GM18858 (cell line): ENCODE results near the gene RAPGEFL1.
"Not testable (repeated sequence)": the region's sequence is repeated elsewhere in the genome, so short reads cannot be mapped to it uniquely, and the experiment has no call there.

Source experiments
- ATAC-seq: cut with Tn5 transposase; IDR thresholded peaks from one replicate; pipeline ENCODE4 v1.9.1; 2021; ENCODE audit not compliant: unreplicated experiment

The RAPGEFL1 gene

DNA sequence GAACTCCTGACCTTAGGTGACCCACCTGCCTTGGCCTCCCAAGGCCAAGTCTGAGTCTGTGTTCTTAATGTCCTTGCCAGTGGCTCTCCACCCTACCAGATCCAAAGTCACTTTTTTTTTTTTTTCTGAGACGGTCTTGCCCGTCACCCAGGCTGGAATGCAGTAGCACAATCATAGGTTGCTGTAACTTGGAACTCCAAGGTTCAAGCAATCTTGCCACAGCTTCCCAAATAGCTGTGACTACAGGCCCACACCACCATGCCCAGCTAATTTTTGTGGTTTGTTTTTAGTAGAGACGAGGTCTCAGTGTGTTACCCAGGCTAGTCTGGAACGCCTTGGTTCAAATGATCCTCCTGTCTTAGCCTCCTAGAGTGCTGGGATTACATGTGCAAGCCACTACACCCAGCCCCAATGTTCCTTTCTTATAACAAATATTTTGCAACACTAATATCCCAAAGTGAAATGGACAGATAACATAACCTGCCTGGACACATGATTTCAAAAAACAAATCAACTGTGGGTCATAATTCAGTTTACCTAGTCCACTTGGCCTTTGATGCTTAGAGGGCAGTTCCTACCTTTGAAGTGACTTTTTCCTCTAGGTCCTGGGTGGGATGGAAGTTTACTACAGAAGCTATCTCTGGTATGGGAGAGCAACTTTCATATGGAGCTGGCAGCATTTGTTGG, 4.0 kb upstream of the RAPGEFL1 start:
- ATAC-seq: no peak

DNA sequence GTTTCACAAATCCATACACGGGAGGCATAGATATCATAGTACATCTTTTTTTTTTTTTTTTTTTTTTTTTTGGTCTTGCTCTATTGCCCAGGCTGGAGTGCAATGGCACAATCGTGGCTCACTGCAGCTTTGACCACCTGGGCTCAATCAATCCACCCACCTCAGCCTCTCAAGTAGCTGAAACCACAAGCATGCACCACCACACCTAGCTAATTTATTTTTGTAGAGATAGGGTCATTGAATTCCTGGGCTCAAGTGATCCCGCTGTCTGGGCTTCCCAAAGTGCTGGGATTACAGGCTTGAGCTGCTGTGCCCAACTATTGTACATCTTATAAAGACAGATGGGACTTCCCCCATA, 3.5 kb upstream of the RAPGEFL1 start:
- no peak for ATAC-seq

- ATAC-seq: no peak
Observed at GRCh38 chr17:40174514-40174913, 2.8 kb upstream of the RAPGEFL1 start.

GRCh38 chr17:40175928-40176753, 1.1 kb upstream of the RAPGEFL1 start:
- ATAC-seq: no peak

DNA sequence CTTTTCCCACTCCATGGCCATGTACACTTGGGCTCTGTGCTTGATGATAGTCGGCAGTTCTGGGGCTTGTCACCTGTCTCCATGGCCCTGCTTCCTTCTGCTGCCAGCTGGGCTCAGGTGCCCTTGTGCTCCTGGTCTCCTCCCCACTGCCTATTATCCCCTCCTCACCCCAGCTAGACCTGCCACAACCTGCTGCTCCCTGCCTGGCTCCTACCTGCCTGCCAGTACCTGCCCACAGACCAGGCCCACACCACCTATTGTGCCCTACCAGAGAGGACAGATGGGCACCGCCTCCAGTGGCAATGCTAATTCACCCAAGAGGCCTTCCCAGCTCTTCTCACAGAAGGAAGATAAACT, 538 bp upstream of the RAPGEFL1 start:
- no peak for ATAC-seq

- ATAC-seq: no peak
Observed at GRCh38 chr17:40178021-40178601, 841 bp downstream of the RAPGEFL1 start.

- ATAC-seq: no peak
Observed at GRCh38 chr17:40178660-40179059, 1.4 kb downstream of the RAPGEFL1 start.

DNA sequence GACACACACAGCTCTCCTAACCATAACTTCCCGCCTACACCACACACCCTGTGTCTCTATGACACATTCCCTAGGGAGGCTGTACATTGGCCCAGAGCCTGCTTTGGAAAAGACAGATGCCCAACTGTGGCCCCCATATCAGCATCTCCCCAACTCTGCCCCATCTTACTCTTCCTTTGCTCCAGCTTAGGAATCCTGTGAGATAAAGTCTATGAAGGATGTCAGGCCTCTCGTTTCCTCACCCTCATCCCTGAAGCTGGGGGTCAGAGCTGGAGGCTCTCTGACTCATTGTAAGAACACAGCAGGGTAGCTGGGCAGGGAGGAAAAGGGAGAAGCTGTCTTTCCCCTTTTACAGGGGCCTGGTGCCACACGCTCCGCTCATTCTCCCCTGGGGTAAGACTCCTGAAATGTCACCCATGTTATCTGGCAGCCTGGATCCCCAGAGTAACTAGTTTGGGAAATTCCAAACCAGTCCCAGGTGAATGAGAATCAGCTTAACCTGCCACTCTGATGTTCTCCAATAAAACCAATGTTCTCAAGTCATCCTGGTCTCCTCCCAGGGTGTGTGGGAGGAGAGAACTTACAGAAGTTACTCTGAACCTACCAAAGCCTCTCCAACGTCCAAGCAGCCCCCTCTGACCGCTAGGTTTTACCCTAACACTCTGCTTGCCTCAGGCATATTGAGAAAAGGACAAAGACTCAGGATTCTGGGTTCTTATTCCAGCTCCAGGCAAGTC, 2.8 kb downstream of the RAPGEFL1 start:
- ATAC-seq: no peak

DNA sequence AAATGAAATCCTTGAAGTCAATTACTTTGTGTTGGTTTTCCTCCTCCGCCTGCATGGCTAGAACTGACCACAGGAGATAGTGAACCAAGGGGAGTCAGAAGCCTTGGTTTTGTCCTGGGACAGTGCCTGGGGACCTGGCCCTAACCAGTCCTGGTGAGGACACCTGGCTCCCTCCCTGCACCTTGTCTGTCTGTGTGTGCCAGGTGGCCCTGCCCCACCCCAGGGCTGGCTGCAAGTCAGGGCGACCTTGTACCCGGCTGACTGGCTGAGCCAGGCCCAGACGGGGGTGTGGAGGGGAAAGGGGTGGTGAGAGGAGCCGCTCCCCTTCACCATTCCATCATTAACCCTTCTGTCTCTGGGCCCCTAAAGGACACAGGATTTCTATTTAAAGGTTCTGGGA, 3.4 kb downstream of the RAPGEFL1 start:
- no peak for ATAC-seq

DNA sequence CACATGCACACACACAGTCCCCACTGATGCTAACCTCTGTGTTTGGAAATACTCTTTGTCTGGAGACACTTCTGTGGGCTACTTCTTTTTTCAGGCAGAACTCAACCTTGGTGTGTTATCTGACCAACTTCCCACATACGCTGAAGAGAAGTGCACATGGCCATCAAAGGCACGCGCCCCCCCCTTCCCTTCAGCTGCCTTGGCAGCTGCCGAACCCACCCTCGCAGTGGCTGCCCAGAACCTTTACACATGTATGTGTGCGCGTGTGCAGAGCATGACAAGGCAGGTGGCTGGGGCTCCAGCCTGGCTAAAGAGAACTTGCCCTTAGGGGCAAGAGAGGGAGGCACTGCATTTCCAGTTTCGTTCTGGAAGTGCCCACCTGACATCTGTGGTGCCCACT, 3.9 kb downstream of the RAPGEFL1 start:
- no peak for ATAC-seq

- no peak for ATAC-seq
Observed at GRCh38 chr17:40182606-40183005, 5.3 kb downstream of the RAPGEFL1 start.

- ATAC-seq: no peak
Observed at GRCh38 chr17:40187238-40187637, 10.0 kb downstream of the RAPGEFL1 start.

- no peak for ATAC-seq
Observed at GRCh38 chr17:40188694-40189093, 11.4 kb downstream of the RAPGEFL1 start.

GRCh38 chr17:40190197-40191021, 13.1 kb downstream of the RAPGEFL1 start:
- ATAC-seq: no peak

GRCh38 chr17:40191237-40192208, 14.3 kb downstream of the RAPGEFL1 start:
- no peak for ATAC-seq

GRCh38 chr17:40192961-40193360, 15.7 kb downstream of the RAPGEFL1 start:
- no peak for ATAC-seq

DNA sequence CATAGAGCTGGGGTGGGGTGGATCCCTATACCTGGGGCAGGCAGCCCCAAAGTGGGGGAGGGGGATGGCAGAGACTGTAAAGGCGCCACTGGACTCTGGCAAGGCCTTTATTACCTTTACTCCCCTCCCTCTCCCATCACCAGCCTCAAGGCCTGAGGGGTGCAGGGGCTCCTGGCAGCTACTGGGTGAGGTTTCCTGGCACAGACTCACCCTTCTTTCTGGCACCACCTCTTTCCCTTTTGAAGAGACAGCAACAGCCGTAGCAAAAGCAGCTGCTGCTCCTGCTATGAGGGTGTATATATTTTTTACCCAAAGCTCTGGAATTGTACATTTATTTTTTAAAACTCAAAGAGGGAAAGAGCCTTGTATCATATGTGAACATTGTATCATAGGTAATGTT, 17.6 kb downstream of the RAPGEFL1 start:
- ATAC-seq: no peak

DNA sequence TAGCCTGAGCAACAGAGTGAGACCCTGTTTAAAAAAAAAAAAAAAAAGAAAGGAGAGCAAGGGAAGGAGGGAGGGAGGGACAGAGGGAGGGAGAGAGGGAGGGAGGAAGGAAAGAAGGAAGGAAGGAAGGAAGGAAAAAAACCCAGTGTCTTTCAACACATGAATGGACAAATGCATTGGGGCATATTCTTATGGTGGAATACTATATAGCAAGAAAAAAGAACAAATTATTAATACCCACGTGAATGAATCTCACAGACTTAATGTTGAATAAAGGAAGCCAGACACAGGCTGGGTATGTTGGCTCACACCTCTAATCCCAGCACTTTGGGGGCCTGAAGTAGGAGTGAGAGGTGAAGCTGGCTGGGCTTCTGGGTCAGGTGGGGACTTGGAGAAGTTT, 20.3 kb downstream of the RAPGEFL1 start:
- ATAC-seq: no peak

DNA sequence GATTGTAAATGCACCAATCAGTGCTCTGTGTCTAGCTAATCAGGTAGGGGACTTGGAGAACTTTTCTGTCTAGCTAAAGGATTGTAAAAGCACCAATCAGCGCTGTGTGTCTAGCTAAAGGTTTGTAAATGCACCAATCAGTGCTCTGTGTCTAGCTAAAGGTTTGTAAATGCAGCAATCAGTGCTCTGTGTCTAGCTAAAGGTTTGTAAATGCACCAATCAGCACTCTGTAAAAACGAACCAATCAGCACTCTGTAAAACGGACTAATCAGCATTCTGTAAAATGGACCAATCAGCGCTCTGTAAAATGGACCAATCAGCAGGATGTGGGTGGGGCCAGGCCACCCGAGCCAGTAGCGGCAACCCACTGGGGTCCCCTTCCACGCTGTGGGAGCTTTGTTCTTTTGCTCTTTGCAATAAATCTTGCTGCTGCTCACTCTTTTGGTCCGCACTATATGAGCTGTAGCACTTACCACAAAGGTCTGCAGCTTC, 20.7 kb downstream of the RAPGEFL1 start:
- ATAC-seq: not testable (repeated sequence)
